ENCODE data around the gene NRXN2. TPM values are rescaled to one million over a fixed set of nuclear protein-coding genes. Genes with fewer than 3 reads are reported as not detected.

NRXN2 gene
- polyA plus RNA-seq, 3 donors = 0.07 TPM; not detected in 2

GRCh38 chr11:64734811-64735724, 12.1 kb upstream of the NRXN2 start:
- Histone ChIP-seq H3K4me1 (ENCODE audit: control insufficient read depth in 1 of 2, insufficient read depth in 2 of 2, low read length in 2 of 2) (no peaks in the 10 kb centered on the region), H2AFZ (ENCODE audit: insufficient read depth, low read depth, low read length, poor library complexity, severe bottlenecking) (no peak overlapping the region), H3K4me3 (replicated peaks in 1 of 3; ENCODE audit: low read depth in 2 of 3, low read length in 3 of 3) (no peak overlapping the region), H3K4me2 (replicated peaks; ENCODE audit: extremely low read depth, low read length, poor library complexity, severe bottlenecking) (no peak overlapping the region), H4K20me1 (ENCODE audit: insufficient read depth, low read length) (peaks cover 78% of the 10 kb centered on the region), H3K36me3 (replicated peaks in 1 of 2; ENCODE audit: control insufficient read depth in 1 of 2, insufficient read depth in 2 of 2, low read length in 2 of 2) (peaks cover 74 to 94% of the 10 kb centered on the region in 2 donors), H3K9ac (ENCODE audit: insufficient read depth, low read length, poor library complexity, severe bottlenecking) (no peak overlapping the region), H3K9me3 (replicated peaks in 1 of 2; ENCODE audit: control insufficient read depth in 1 of 2, insufficient read depth in 1 of 2, low read length in 2 of 2) (no peaks in the 10 kb centered on the region), H3K27ac (ENCODE audit: low read depth in 1 of 2, low read length in 2 of 2) (peak overlapping the region in 1 of 2 donors; percentile 20), H3K79me2 (ENCODE audit: insufficient read depth, low read length) (peaks cover 64% of the 10 kb centered on the region), H3K27me3 (ENCODE audit: control insufficient read depth in 2 of 2, insufficient read depth in 2 of 2, low read length in 2 of 2) (no peaks in the 10 kb centered on the region)
- Mint-ChIP-seq H3K27me3 (ENCODE audit: low read depth in 3 of 3) (peaks cover 0 to 1% (median 0%) of the 10 kb centered on the region in 3 donors), H3K4me1 (peaks cover 14% of the 10 kb centered on the region), H3K9me3 (peaks cover 0 to 2% (median 0%) of the 10 kb centered on the region in 7 donors), H3K4me3 (no peak overlapping the region), H3K27ac (peak overlapping the region in 3 of 7 donors; percentile 23 to 82 (median 37)), H3K36me3 (peaks cover 81 to 99% of the 10 kb centered on the region in 2 donors)
- intact Hi-C loops (cut with micrococcal nuclease) = no loop called here
- TF ChIP-seq, protein P1, sequence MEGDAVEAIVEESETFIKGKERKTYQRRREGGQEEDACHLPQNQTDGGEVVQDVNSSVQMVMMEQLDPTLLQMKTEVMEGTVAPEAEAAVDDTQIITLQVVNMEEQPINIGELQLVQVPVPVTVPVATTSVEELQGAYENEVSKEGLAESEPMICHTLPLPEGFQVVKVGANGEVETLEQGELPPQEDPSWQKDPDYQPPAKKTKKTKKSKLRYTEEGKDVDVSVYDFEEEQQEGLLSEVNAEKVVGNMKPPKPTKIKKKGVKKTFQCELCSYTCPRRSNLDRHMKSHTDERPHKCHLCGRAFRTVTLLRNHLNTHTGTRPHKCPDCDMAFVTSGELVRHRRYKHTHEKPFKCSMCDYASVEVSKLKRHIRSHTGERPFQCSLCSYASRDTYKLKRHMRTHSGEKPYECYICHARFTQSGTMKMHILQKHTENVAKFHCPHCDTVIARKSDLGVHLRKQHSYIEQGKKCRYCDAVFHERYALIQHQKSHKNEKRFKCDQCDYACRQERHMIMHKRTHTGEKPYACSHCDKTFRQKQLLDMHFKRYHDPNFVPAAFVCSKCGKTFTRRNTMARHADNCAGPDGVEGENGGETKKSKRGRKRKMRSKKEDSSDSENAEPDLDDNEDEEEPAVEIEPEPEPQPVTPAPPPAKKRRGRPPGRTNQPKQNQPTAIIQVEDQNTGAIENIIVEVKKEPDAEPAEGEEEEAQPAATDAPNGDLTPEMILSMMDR (IDR thresholded peaks at IDR 0.05) = no peak
- 94% methylated on average over 6 of the region's 23 CpGs for WGBS (ENCODE audit: insufficient coverage)
- DNase-seq = no peak

- TF ChIP-seq, protein P1 (IDR thresholded peaks at IDR 0.05) = no peak
- Histone ChIP-seq H4K20me1 (ENCODE audit: insufficient read depth, low read length) (peaks cover 68% of the 10 kb centered on the region), H3K9ac (ENCODE audit: insufficient read depth, low read length, poor library complexity, severe bottlenecking) (no peak overlapping the region), H3K4me2 (replicated peaks; ENCODE audit: extremely low read depth, low read length, poor library complexity, severe bottlenecking) (no peak overlapping the region), H3K4me1 (ENCODE audit: control insufficient read depth in 1 of 2, insufficient read depth in 2 of 2, low read length in 2 of 2) (no peaks in the 10 kb centered on the region), H2AFZ (ENCODE audit: insufficient read depth, low read depth, low read length, poor library complexity, severe bottlenecking) (no peak overlapping the region), H3K36me3 (replicated peaks in 1 of 2; ENCODE audit: control insufficient read depth in 1 of 2, insufficient read depth in 2 of 2, low read length in 2 of 2) (peaks cover 74 to 93% of the 10 kb centered on the region in 2 donors), H3K79me2 (ENCODE audit: insufficient read depth, low read length) (peaks cover 32% of the 10 kb centered on the region), H3K4me3 (replicated peaks in 1 of 3; ENCODE audit: low read depth in 2 of 3, low read length in 3 of 3) (no peak overlapping the region), H3K27ac (ENCODE audit: low read depth in 1 of 2, low read length in 2 of 2) (no peak overlapping the region), H3K9me3 (replicated peaks in 1 of 2; ENCODE audit: control insufficient read depth in 1 of 2, insufficient read depth in 1 of 2, low read length in 2 of 2) (no peaks in the 10 kb centered on the region), H3K27me3 (ENCODE audit: control insufficient read depth in 2 of 2, insufficient read depth in 2 of 2, low read length in 2 of 2) (no peaks in the 10 kb centered on the region)
- Mint-ChIP-seq H3K27me3 (ENCODE audit: low read depth in 3 of 3) (no peaks in the 10 kb centered on the region), H3K4me1 (peaks cover 15% of the 10 kb centered on the region), H3K36me3 (peaks cover 79 to 97% of the 10 kb centered on the region in 2 donors), H3K4me3 (no peak overlapping the region), H3K9me3 (peaks cover 0 to 2% (median 0%) of the 10 kb centered on the region in 7 donors), H3K27ac (no peak overlapping the region)
- no peak for DNase-seq
- WGBS (ENCODE audit: insufficient coverage) = 20% methylated on average over 2 of the region's 3 CpGs
- intact Hi-C loops (cut with micrococcal nuclease) = no loop called here
Observed at GRCh38 chr11:64731601-64732000, 8.6 kb upstream of the NRXN2 start.
